ENCODE data around the gene GBA2.

Gene GBA2

DNA sequence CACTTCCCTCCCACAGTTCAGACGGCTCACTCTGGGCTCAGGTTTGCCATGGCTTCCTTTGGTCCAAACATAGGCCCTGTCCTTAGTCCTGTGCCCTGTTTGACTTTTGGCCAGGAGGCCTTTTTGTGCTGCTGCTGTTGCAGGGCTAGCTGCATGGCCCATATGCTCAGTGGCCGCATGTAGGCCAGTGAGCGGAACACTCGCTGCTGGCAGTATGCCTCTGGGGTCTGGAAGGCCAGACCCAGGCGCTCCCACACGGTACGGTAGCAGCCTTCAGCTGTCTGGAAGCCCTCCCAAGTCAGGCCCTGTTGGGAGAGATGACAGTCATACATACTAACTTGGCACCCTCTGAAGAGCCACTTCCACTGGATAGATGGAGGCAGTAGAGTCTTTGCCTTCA, 11.9 kb downstream of the GBA2 start:
- DNase-seq, result no peak

DNA sequence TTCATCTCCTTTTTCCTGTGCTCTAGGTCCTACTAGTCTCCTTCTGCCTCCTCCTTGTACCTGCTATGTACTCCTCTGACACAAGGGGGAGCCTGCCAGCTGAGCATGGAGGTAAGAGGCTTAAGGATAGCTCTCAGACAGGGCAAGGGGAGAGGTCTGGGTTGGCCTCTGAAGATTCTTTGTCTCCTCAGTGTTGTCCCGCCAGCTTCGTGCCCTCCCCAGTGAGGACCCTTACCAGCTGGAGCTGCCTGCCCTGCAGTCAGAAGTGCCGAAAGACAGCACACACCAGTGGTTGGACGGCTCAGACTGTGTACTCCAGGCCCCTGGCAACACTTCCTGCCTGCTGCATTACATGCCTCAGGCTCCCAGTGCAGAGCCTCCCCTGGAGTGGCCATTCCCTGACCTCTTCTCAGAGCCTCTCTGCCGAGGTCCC, 12.8 kb downstream of the GBA2 start:
- DNase-seq, result peak; percentile 82

DNA sequence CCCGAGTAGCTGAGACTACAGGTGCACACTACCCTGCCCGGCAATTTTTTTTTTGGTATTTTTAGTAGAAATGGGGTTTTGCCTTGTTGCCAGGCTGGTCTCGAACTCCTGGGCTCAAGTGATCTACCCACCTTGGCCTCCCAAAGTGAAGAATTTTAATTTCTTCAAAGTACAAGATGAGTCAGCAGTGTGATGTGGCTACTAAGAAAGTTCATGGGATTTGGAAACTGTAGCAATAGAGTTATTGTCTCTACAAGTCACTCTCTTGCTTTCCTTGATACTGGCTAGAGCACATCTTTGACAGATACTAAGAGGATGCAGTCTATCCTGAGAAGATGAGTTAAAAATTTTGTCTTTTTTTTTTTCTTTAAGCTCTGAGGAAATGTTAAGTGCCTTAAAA, 14.9 kb downstream of the GBA2 start:
- DNase-seq, result no peak

DNA sequence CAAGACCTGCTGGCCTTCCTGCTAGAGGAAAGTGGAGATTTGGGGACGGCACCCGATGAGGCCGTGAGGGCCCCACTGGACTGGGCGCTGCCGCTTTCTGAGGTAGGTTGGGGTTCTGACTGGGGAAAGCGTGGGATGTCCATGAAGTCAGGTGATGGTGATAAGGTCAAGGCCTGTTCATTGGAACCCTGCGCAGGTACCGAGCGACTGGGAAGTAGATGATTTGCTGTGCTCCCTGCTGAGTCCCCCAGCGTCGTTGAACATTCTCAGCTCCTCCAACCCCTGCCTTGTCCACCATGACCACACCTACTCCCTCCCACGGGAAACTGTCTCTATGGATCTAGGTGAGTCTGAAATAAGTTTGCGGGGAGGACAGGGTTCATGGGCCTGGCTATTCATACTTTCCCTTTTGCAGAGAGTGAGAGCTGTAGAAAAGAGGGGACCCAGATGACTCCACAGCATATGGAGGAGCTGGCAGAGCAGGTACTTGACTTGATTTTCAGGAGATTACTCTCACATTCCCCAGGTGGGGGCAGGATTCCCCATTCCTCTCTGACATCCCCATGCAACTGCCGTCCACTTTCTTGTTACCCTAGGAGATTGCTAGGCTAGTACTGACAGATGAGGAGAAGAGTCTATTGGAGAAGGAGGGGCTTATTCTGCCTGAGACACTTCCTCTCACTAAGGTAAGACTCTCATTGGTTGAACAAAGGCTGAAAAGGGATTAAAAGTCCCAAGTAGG, 16.1 kb downstream of the GBA2 start:
- DNase-seq, result peak; percentile 43

DNA sequence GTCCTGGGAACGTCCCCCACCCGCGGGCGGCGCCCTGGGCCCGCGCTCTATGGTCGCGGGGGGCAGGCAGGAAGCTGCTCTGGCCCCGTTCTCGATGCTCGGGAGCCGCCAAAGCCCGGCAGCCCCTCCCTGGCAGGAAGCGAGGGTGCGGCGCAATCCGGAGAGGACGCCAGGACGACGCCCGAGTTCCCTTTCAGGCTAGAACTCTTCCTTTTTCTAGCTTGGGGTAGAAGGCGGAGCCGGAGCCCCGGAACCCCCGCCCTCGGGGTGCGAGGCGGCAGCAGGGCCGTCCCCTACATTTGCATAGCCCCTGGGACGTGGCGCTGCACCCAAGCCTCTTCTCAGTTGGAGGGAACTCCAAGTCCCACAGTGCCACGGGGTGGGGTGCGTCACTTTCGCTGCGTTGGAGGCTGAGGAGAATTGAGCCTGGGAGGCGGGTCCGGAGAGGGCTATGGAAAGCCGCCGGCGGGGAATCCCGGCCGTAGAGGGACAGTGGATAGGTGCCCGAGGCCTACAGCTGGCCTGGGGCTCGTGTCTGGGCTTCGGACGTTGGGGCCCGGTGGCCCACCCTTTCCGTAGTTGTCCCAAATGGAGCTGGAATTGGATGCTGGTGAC, 16.7 kb downstream of the GBA2 start, which contains the start of the genes CREB3 and TLN1:
Gene CREB3, plus strand, starts transcription at position 482 of the 615 bp plus-strand sequence. Its CDS starts 107 bp downstream, at position 589.
Gene TLN1, minus strand, starts transcription at position 11 of the 615 bp plus-strand sequence. CDS start 6,501 bp downstream, outside the sequence.
- peak; percentile 98 for DNase-seq

DNA sequence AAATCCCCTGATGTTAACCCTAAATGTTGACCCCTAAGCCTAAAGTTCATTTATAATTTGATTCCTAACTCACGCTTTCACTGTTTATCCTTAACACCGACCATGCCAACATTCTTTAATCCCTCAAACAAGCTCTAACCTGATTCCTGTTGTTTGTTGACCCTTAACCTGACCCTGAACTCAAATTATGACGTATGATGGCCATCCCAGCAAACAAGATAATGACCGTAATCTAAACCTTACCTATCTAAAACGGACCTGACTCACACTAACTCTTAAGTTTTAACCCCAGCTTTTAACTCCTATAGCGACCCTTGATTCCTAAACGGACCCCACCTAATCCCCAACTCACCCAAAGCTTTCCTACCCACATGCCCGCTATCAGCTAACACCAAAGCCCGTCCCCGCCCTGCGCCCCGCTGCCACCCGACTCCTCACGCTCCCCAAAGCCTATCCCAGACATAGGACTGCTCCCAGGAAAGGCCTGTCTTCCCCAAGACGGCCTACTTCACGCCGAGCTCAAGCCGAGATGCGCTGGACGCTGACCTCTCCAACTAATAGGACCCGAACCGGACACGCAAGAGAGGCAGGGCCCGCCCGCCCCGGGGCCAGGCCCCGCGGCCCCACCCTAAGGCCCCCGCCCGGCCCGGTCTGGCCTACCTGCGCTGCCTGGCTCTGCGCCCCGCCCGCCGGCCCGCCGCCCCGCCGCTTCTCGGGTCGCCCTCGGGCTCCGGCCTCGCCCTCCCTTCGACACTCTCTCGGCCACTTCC, 17.4 kb downstream of the GBA2 start:
- DNase-seq, result no peak

DNA sequence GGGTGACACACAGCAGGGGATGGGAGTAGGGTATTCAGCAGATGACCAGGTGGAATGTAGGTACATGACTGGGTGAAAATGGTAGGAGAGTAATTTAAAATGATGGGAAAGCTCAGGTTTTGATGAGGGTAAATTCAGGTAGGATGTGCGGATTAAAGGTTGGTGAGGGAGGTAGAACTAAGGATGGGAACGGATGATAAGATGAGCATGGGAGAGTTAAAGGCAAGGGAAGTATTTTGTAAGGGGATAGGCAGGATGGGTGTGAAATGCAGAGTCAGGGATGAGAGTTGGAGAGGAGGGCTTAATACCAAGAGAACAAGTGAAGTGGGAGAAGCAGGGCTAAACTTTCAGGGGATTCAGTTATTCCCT, 18.6 kb downstream of the GBA2 start:
- DNase-seq, result no peak

DNA sequence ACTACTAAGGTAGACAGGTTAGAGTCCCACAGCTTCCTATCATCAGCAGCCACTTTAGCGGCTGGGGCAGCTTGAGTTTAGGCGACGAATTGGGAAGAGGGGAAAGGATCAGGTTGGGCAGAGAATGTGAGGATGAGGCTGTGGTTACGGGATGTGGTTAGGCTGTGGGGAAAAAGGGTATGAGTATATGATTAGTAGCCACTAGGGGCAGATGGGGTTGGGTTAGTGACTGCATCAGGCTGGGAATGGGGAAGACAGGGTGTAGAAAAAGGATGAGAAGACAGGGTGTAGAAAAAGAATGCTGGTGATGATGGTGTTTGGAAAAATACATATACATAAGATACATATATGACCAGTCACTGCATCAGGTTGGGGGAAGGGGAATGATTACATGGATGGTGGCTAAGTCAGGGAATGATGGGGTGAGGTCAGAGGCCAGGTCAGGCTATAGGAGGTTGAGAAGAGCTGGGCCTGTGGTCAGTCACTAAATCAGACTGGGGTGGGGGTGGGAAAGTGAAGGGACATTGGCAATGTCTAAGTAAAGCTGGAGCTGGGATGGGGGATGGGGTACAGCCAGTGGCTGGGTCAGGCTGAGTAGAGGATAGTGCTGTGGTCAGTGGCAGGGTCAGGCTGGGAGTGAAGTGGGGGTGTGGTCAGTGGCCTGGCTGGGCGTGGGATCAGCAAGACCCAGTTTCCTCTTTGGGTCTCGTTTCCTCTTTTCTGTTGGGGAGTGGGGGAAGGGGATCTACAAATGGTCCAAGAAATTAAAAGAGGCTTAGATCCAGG, 19.1 kb downstream of the GBA2 start:
- DNase-seq, result peak; percentile 56

DNA sequence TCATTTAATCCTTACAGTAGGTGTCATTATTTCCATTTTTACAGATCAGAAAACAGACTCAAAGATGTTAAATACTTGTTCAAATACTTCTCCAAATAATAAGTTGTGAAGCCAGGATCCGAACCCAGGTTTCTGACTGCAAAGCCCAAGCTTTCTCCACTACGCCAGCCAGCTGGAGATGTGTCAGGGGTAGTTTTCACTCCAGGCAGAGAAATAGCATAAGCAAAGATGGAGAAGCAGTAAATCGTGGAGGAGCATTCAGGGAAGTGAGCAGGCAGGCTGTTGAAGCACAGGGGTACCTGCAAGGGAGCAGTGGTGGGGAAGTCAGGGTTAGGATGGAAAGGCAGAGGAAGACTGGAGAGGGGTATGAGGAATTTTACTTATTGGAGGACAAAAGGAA, 19.9 kb downstream of the GBA2 start:
- DNase-seq, result no peak

DNA sequence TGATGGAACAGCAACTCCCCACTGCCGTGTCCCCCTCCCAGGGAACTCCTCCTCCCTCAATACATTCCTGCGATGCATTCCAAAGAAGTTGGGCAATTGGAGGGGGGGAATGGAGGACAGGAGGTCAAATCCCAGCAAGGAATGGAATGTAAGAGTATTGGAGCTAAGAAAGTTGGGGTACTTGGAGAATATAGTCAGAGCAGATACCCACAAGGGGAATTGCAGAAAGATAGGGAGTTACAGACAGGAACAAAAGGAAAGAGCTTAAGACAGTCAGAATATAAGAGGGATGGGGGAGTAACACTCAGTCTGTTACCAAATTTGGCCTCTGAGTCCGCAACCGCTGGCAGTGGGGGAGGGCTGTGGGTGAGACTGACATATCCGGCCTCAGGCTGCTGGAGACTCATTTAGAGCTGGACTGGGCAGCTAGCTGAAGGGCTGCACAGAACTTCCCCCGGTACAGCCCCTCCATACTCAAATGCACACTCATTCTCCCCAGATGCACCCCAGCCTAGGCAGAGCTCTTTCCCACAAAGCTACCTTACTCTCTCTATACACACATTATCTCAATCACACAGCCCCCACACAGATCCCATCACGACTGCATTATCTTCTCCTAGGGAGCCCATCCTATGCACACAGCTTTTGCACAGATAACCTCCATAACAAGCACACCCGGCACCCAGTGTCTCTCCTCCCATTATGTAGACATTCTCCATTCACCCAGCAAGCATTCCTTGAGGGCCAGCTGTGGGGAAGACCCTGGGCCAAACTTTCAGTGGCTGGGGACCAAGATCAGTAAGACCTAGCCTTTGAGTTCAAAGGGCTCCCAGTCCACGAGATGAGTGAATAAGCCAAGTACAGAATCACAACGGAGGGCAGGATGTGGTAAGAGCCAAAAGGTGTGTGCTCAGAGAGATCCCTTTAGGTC, 20.7 kb downstream of the GBA2 start:
- peak; percentile 47 for DNase-seq

DNA sequence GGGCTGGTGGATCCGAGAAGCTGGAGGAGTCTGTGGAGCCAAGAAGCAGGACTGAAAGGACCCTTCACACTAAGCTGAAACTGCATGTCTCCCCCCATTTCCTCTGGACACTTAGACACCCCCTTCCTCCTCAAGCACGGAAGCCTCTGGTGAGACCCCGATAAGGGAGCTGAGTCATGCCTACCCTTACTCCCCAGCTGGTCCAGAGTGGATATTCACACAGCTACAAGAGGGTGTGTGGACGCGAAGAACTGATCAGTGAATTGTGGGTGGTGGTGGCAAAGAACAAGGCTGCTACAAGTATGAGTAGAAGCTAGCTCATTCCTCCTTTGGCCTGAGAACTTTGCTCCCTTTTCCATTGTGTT, 21.4 kb downstream of the GBA2 start:
- DNase-seq, result no peak

DNA sequence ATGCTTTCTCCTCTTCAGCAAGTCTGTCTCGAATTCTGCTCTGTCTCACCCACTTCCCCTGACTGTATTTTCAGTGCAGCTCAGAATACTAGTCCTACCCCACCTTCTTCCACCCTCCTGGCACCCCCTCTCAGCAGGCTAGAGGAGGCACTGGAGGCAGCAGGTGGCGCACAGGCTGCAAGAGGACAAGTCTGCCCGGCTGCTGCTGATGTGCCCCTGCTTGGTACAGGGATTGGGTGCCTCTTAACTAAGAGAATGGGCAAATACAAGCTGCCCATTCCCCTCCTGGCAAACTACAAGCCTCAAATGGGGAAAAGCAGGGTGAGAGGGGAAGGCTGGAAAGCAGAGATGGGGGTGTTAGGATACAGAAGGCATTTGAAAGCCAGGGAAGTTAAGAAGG, 22.1 kb downstream of the GBA2 start:
- peak; percentile 36 for DNase-seq

DNA sequence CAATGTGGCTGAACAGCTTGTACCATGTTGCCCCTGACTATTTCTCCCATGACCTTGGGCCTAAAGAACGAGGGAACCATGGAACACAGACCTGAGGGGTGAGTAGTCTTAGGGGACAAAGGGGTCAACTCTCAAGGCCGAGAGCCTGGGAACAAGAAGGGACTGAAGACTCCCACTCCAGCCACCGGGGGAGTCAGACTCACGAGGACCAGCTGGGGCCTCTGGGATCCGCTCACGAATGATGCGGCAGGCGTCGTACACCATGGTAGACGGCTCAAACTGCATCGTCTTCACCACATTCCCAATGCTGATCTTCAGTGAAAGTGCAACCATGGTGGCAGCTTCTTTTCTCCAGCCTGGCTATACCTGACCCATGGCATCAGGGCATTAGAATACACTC, 23.7 kb downstream of the GBA2 start:
- DNase-seq, result no peak

DNA sequence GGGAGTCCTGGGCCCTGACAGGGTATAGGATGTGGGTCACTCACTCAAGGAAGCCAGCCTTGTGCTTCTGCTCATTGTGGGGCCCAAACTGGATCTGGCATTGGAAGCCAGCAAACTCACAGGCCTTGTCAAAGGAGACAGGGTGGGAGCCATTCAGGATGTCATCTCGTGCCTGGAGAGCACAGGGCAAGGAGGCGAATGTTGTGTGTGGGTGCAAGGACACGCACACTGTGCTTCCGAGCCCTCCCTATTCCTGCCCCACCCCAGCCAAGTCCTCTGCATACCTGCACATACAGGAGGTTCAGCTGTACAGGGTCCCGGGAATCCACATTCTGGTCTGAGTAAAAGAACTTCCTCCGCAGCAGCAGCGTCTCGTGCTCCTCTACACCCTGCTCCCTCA, 25.1 kb downstream of the GBA2 start:
- DNase-seq, result no peak

DNA sequence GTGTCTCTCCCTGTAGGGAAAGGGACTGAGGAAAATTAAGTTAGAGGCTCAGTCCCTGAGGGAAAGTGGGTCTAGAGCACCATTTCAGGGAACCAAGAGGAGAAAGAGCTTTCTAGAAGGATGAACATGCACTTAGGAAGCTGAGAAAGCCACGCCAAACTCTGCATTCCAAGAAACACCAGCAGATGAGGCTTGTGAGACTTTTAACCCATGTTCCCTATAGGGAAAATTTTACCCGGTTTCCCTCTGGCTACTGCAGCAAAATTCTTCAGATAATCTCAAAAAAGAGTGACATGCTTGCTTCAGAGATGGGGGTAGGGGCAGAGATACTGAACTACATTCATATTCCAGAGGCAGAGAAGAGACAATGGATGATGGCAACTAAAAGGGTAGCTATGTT, 25.6 kb downstream of the GBA2 start:
- no peak for DNase-seq

DNA sequence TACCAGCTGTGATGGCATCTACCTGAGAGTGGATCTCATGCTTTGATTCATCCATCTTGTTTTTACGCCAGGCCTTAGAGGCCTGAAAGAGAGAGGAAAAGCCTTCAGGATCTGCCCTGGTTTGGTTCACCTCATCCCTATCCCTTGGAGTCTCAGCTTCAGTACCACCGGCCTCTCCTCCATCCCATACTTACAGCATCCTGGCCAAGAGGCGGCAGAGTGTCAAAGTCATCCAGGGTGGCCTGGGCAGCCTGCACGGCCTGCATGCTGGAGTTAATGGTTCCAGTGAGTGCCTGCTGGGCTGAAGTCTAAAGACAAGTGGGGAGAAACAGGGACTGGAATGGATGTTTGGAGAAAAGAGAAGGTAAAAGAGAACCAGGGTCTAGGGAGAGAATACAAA, 29.5 kb downstream of the GBA2 start:
- DNase-seq, result no peak

DNA sequence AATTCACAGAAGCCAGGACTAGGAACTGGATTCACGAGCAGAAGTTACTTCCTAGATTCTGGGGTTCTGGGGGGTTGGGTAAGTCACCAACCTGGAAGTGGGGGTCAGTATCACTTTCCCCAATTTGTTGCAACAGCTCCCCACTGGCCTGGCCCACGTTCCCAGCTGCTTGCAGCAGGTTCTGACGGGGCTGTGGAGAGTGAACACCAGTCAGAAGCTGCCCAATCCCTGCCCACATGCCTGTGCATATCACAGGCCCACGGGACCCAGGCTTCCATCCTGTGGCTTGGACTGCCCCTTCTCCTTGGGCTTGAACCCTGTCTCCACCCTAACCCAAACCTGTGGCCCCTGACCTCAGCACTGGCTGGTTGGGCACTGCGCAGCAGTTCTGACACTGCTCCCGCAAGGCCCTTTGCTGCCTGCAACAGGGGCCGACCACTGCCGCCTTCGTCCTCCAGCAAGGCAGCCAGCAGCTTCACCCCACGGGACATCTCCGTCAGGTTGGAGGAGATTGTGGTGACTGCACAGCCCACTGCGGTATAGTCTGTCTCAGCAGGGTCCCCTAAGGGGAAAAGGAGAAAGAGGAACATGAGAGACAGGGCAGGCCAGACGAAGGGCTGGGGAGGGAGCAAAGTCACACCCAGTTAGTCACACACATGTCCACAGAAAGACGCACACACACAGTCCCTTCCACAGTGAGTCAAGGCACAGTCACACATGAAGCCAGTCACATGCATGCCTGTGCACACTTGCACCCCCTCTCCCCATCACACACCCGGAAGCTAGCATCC, 30.1 kb downstream of the GBA2 start:
- DNase-seq, result no peak

DNA sequence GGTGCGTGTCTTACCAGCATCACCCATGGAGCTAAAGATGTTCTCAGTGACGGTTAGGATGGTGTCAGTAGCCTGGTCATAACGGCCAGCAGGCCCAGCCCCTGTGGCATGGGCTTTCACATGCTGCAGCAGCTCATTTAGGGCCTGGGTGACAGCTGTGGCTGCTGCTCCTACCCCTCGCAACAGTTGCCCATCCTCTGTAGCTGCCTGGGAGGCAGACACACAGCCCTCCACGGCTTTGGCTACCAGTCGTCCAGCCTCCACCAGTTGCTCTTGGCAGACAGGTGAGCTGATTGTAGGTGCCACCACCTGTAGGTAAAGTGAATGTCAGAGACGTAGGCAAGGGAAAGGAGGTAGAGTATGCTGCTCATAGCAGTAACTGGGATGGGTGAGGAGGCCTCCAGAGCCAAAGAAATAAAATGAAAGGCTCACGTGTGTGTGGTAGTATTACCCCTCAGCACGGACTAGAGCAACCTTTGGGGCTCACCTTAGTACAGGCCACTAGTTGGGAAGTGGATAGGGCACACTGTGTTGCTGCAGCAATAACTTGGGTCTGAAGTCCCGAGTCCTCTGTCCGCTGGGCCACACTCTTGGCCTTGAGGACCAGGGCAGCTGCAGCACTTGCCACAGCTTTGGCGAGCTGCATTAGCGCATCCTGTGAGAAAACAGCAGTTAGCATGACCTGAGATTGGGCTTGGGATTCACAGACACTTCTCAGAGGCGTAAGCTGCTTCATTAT, 31.7 kb downstream of the GBA2 start:
- no peak for DNase-seq

DNA sequence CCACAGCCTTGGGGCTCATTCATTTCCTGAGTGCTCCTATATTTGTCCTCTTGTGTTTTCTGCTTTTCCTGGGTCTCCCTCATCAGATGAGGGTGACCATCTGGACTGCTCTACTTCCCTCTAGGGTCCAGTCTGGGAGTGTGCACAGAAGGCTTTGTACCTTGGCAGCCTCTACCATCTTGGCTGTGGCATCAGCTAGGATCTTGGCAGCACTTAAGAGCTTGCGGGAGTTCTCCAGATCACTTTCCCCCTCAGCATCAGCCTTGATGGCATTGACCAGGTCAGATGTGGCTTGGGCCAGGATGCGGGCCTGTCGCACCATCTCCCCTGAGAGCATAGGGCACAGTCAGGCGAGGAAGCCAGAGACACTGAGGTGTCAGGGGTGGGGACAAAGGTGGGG, 32.8 kb downstream of the GBA2 start:
- no peak for DNase-seq

DNA sequence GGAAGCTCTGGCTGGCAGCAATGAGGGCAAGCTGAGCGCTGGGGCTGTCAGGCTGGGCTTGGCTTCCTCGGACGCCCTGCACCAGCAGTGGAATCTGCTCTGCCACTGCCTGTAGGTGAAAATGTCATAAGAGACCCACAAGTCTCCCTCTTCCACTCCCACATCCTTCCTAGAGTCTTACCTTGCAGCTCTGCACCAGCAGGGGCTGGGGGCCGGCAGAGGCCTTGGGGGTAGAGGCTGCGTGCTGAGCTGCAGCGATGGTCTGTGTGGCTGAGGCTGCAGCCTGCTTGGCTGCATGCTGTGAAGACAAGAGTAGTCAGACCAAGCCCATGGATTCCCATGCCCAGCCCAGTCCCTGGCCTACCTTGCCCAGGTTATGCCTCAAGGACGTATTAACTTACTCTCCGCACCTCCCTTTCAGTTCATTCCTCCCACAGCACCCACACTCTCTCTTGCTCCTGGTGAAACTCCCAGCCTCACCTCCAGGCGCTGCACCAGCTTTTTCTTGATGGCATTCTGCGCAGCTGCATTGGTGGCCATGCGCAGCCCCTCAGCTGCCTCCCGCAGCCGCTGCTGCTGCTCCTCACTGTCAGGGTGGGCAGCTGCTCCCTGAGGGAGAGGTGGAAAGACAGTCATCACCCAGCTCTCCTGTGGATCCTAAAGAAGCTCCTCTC, 34.3 kb downstream of the GBA2 start:
- no peak for DNase-seq

All from CD4-positive, alpha-beta T cell treated with Interleukin-21 for 1 hour (primary cell).